ENCODE data around the gene NTF3.

NTF3 gene

DNA sequence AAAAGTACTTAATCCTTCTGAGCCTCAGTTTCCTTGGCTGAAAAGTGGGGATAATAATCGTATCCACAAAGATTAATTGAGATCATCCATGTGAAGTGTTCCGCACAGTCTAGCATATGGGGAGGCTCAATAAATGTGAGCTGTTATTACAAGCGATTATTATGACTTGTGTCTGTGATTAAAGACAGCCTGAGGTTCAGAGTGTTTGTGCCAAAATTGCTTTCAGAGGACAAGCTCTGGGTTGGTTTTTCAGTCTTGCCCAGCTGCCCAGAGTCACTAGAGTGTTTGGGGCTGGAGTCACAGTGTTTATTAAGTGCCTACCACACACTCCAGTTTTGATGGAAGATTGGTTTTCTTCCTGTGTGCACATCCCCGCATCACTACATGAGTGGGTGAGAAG, 53.5 kb downstream of the NTF3 start:
- DNase-seq: no peak

GRCh38 chr12:5487076-5487475, 55.2 kb downstream of the NTF3 start:
- no peak for DNase-seq

DNA sequence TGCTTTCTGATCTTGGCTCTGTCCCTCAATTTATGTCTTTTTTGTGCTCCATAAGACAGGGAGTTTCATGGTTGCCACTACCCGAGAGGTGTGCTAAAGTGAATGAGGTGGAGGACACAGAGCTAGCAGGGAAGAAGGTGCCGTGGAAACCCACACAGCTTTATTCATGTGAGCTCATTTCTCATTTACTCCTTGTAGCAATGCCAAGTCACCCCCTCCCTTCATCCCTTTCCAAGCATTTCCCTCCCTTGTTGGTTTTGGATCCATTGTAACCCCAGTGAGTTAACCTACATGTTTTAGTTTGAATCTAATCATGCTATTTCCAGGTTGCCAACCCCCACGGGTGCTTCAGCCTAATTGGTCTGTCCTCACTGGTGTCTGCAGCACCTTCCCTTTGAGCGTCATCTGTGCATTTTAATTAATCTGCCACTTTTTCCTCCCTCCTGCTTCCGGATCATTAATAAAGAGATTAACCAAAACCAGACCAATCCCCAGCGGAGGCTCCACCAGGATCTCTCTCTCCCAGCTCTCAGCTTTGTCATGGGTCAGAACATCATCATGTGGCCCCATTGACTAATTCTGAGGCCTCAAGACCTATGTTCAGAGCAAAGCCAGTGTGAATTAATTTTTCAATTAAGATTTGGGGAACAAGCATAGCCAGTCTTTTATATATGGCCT, 56.2 kb downstream of the NTF3 start:
- no peak for DNase-seq

- no peak for DNase-seq
Observed at GRCh38 chr12:5488626-5488955, 56.7 kb downstream of the NTF3 start.

- DNase-seq: no peak
Observed at GRCh38 chr12:5489017-5489416, 57.1 kb downstream of the NTF3 start.

DNA sequence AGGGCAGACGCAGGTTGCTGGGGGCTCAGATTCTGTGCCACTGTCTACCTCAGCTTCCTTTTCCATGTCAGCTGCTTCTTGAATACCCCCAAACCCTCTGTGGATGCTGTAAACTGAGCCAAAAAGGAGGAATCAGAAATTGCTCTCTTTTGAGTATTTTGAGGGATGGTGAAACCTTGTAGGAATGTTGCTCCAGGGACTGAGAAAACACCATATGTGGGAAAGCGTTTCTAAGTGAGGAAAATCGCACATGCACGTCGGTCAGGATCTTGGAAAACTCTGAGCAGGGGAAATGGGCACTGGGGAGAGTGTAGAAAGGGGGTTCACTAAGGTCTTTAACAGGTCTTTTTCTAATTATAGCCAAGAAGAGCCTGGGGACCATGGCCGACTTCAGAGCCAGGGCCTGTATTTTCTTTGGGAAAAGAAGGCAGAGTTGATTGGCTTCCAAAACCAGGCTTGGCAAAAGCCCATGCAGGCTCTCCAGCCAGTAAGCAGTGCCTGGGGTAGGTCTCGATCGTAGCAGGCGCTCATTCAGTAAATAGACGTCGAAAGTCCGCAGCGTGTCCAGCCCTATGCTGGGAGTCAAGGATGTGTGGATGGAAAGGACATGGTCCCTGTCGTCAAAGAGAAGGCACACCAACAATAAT, 58.0 kb downstream of the NTF3 start:
- DNase-seq: peak in 3 of 56 donors; percentile 1 to 3 (median 3)

DNA sequence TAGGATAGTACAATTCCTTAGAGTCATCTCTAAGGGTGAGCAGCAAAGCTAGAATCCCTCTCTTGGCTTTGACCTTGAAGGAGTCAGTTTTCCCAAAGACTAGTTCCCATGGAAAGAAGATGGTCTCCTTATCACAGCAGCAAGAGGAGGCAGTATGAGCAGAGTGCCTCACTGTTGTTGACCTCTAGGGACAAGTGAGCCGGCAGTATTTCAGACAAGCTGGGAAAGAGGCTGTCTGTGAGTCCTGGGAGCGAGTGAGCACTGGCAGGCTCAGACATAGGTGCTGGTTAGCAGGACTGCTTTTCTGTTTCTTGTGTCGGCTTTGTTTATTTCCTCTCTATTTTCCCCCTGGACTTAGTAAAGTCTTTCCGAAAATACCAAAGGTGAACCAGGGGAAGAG, 60.7 kb downstream of the NTF3 start:
- DNase-seq: no peak

- DNase-seq: no peak
Observed at GRCh38 chr12:5493018-5493417, 61.1 kb downstream of the NTF3 start.

- no peak for DNase-seq
Observed at GRCh38 chr12:5494343-5494742, 62.4 kb downstream of the NTF3 start.

- DNase-seq: no peak
Observed at GRCh38 chr12:5497329-5498053, 65.6 kb downstream of the NTF3 start.

- no peak for DNase-seq
Observed at GRCh38 chr12:5498076-5498475, 66.2 kb downstream of the NTF3 start.

DNA sequence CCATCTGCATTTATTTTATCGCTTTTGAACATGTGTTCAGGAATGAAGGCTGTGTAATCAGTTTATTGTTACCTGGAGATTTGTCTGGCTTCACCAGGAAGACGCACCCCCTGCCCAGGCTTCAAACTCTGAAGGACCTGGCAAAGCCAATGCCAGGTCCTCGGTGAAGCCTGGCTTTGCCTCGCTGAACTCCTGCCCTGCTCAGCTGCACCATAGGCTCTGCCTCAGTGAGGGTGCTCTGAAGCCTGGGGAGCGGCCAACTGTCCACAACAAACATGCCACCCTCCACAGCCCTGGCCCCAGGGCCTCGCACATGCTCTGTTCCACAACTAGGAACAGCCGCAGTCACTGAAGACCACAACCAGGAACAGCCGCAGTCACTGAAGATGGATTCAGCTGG, 66.9 kb downstream of the NTF3 start:
- DNase-seq: no peak

DNA sequence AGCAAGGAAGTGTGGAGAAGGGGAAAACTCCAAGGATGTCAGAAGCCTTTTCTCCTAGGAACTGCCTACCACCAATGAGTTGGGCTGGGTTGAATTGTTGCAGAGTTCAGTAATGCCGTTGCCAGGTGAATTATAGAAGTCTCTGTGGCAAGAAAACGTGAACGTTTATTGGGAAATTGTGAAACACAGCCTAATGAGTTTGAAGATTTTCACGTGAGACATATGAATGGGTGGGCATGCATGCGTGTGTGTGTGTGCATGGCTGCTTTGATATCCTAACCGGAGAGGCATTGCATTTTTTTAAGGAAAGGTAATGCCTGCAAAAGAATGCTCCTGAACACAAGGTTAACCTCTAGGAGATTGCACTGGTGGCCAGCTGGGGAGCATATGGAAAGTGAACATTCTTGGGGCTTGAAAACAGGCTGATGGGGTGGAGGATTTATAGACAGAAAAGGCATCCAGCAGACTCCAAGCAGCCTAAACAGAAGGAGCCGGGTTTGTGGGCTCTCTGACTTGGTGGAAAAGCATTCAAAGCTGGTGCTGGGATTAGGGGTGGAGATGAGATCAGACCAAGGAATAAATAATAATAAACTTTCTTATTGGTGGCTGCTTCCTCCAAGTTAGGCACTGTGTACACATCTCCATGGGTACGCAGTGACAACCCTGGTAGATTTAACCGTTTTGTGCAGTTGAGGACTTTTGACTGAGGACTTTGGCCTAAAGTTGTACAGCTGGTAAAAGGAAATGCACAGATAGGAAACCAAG, 67.8 kb downstream of the NTF3 start:
- DNase-seq: no peak

GRCh38 chr12:5500331-5500659, 68.4 kb downstream of the NTF3 start:
- DNase-seq: no peak

GRCh38 chr12:5503774-5504173, 71.9 kb downstream of the NTF3 start:
- DNase-seq: no peak

- no peak for DNase-seq
Observed at GRCh38 chr12:5505116-5505515, 73.2 kb downstream of the NTF3 start.

DNA sequence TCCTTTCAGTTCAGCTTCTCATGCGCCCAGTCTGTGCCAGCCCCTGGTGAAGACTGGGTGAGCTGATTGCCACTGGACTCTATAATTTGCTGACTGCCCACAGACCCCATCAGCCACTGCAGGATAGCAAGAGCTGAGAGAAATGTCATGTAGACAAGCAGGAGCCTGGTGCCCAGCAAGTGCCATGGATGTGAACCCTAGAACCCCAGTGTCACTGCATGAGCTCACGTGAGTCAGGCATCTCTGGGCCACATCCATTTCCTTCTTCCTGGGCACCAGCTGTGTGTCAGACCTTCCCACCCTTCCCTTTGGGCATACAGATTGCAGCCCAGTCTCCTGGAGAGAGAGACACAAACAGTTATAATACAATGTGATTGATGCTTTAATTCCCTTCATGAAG, 73.8 kb downstream of the NTF3 start:
- DNase-seq: no peak

- DNase-seq: no peak
Observed at GRCh38 chr12:5506295-5506694, 74.4 kb downstream of the NTF3 start.

GRCh38 chr12:5506821-5507231, 74.9 kb downstream of the NTF3 start:
- no peak for DNase-seq

DNA sequence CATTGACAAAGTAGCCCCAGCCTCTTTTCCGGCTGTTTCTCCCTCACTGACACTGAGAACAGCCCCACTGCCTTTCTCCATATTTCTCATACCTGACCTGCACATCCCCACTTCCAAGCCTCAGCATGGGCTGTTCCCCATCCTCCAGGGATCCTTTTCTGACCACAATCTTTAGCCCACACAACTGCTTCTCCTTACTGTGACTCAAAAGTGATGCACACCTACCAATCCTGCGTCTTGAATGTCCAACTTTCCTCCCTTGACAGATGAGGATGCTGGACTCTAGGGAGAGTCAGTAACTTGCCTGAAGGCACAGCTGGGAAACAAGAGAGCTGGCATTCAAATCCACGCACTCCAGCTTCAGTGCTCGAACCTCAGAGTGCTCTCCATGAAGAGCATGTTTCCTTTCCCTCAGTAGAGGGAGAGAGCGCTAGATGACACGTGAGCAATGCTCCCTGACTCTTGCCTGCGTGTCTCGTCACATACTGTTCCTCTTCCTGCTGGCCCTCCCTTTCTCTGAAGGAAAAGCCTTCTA, 75.6 kb downstream of the NTF3 start:
- no peak for DNase-seq

GRCh38 chr12:5507944-5508343, 76.0 kb downstream of the NTF3 start:
- DNase-seq: no peak

GRCh38 chr12:5509102-5509501, 77.2 kb downstream of the NTF3 start:
- DNase-seq: no peak

Measured in amygdala (tissue), 56 donors.